CD8-positive, alpha-beta memory T cell (primary cell): ENCODE measurements around the gene IL1RAPL1. TPM values are rescaled to one million over a fixed set of nuclear protein-coding genes. Genes with fewer than 3 reads are reported as not detected.

Source experiments
- CTCF ChIA-PET: fragments of 350-600 bp; sonication (Branson Sonifier 250); formaldehyde crosslinking; loops from one replicate; lab custom pipeline; 2021; ENCODE audit warnings: antibody characterized with exemption; lab: Charles Lee
- POLR2A ChIA-PET: fragments of 350-600 bp; sonication (Branson Sonifier 250); formaldehyde crosslinking; loops from one replicate; lab custom pipeline; 2021; ENCODE audit warnings: antibody characterized with exemption; lab: Charles Lee
- DNase-seq, 5 donors: peaks; one replicate each; pipeline versions ENCODE4 v3.0.0 to v3.0.0-alpha.2; 2020 to 2022; ENCODE audit warnings: mixed read lengths in 1 of 5
- H3K27ac ChIP-seq: one replicate; pipeline ENCODE4 v1.7.0; 2013; ENCODE audit warnings: low read depth, mild to moderate bottlenecking, low read length, moderate library complexity
- H3K27me3 ChIP-seq: 2 replicates; pipeline ENCODE4 v1.7.0; 2013; ENCODE audit warnings: low read length, mild to moderate bottlenecking; ENCODE audit not compliant: insufficient read depth, poor library complexity, severe bottlenecking
- H3K36me3 ChIP-seq: 2 replicates; pipeline ENCODE4 v1.7.0; 2013; ENCODE audit warnings: mild to moderate bottlenecking, low read length, moderate library complexity; ENCODE audit not compliant: insufficient read depth
- H3K4me1 ChIP-seq: 2 replicates; pipeline ENCODE4 v1.7.0; 2013; ENCODE audit warnings: mild to moderate bottlenecking, low read length, moderate library complexity; ENCODE audit not compliant: insufficient read depth
- H3K4me3 ChIP-seq: 2 replicates; pipeline ENCODE4 v1.7.0; 2013; ENCODE audit warnings: mild to moderate bottlenecking, low read length
- H3K9me3 ChIP-seq: 2 replicates; pipeline ENCODE4 v1.7.0; 2013; ENCODE audit warnings: mild to moderate bottlenecking, low read length
- H3K27ac Mint-ChIP-seq, 8 donors: one replicate each; pipeline ENCODE4 v1.8.0; 2020 to 2021; ENCODE audit warnings: mixed read lengths in 8 of 8, mild to moderate bottlenecking in 6 of 8, inconsistent platforms in 3 of 8, moderate library complexity in 3 of 8
- H3K27me3 Mint-ChIP-seq, 2 donors: one replicate each; pipeline ENCODE4 v1.8.0; 2020 to 2021; ENCODE audit warnings: mixed read lengths in 2 of 2, mild to moderate bottlenecking in 1 of 2, moderate library complexity in 1 of 2
- H3K36me3 Mint-ChIP-seq, 3 donors: one replicate each; pipeline ENCODE4 v1.8.0; 2020 to 2021; ENCODE audit warnings: mixed read lengths in 3 of 3, inconsistent platforms in 1 of 3, mild to moderate bottlenecking in 1 of 3
- H3K4me1 Mint-ChIP-seq, 3 donors: one replicate each; pipeline ENCODE4 v1.8.0; 2020 to 2021; ENCODE audit warnings: mixed read lengths in 3 of 3, inconsistent platforms in 1 of 3, mild to moderate bottlenecking in 1 of 3
- H3K4me3 Mint-ChIP-seq, 7 donors: one replicate each; pipeline ENCODE4 v1.8.0; 2020 to 2021; ENCODE audit warnings: mixed read lengths in 7 of 7, mild to moderate bottlenecking in 6 of 7, moderate library complexity in 4 of 7, inconsistent platforms in 2 of 7
- H3K9me3 Mint-ChIP-seq, 5 donors: one replicate each; pipeline ENCODE4 v1.8.0; 2020 to 2022; ENCODE audit warnings: mixed read lengths in 5 of 5, mild to moderate bottlenecking in 3 of 5, moderate library complexity in 2 of 5, inconsistent platforms in 1 of 5
- polyA plus RNA-seq: library from polyadenylated mRNA; unstranded; fragments of 300-500 nt; fragmentation: Illumina TruSeq; gene quantifications from one replicate; pipeline ENCODE4 v1.2.3, GENCODE V29; 2021
- total RNA-seq, 2 experiments: library from RNA; stranded (reverse); gene quantifications; one replicate each; pipeline ENCODE4 v1.2.3, GENCODE V29; 2021

IL1RAPL1 gene
- total and polyA plus RNA-seq, 3 experiments from 2014 or later = not detected

DNA sequence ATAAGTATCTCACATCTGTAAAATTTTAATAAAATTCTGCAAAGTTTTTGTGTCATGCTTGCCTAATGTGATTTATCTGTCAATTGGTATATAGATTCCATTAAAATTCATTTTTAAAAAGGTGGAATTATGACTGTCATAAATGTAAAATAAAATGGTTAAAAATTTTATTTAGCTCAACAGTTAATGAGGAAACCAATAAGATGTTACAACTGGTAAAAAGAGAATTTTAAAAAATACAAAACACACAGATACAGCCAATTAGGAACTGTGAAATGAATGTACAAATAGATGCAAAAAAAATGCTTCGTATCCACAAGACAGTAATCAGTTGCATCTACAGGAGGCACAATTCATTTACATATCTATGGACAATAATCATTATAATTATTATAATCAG lies 297.6 kb downstream of the IL1RAPL1 start:
- Histone ChIP-seq H3K4me1 (no peaks in the 10 kb centered on the region), H3K9me3 (no peaks in the 10 kb centered on the region), H3K27me3 (no peaks in the 10 kb centered on the region), H3K36me3 (no peaks in the 10 kb centered on the region), H3K4me3 (no peak overlapping the region), H3K27ac (no peak overlapping the region)
- CTCF ChIA-PET = no interaction called here
- Mint-ChIP-seq H3K27me3 (no peaks in the 10 kb centered on the region), H3K4me3 (no peak overlapping the region), H3K4me1 (no peaks in the 10 kb centered on the region), H3K9me3 (peaks cover 0 to 5% (median 2%) of the 10 kb centered on the region in 5 donors), H3K36me3 (no peaks in the 10 kb centered on the region), H3K27ac (no peak overlapping the region)
- DNase-seq = no peak
- POLR2A ChIA-PET = no interaction called here

DNA sequence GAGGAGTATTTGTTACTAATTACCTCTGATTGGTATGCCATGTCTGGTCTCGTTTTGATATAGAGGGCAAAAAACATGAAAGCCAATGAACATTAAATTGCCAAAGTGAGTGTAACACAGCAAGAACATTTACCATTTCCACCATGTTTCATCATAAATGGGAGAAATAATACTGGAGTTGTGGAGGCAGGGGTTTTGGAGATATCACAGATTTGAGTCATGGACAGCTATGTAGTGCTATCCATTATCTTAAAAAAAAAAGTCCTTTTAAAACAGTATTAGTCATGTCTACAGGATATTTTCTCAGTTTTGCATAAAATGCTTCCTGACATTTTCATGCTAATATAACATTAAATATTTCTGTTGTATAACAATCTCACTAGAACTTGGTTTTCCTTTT lies 301.2 kb downstream of the IL1RAPL1 start:
- Histone ChIP-seq H3K27ac (no peak overlapping the region), H3K36me3 (no peaks in the 10 kb centered on the region), H3K4me3 (no peak overlapping the region), H3K9me3 (no peaks in the 10 kb centered on the region), H3K27me3 (no peaks in the 10 kb centered on the region), H3K4me1 (no peaks in the 10 kb centered on the region)
- Mint-ChIP-seq H3K36me3 (no peaks in the 10 kb centered on the region), H3K4me3 (no peak overlapping the region), H3K27ac (no peak overlapping the region), H3K27me3 (no peaks in the 10 kb centered on the region), H3K9me3 (peaks cover 0 to 2% (median 0%) of the 10 kb centered on the region in 5 donors), H3K4me1 (no peaks in the 10 kb centered on the region)
- CTCF ChIA-PET = no interaction called here
- POLR2A ChIA-PET = no interaction called here
- no peak for DNase-seq

DNA sequence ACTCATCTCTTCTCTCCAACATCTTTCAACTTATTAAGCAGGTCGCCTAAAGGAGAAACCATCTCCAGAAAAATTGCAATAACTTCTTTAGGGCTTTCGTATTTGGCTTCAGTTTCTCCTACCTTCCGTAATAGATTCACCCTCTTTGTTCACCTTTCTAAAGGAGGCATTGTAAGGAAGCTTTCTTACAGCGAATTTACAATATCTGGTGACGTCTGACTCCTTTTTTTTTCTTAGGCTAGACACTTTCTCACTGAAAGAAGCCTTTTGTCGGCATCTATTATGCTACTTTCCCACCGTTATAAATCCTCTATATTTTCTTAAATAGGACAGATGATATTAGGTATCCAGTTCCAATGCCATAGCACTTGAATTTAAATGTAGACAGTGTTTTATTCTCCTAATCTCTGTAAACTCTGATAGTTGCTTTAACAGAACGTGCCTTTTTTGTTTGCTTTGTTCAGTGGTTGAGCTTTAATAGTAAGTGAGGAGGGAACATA lies 302.4 kb downstream of the IL1RAPL1 start:
- no peak overlapping the region for H3K4me3 ChIP-seq

DNA sequence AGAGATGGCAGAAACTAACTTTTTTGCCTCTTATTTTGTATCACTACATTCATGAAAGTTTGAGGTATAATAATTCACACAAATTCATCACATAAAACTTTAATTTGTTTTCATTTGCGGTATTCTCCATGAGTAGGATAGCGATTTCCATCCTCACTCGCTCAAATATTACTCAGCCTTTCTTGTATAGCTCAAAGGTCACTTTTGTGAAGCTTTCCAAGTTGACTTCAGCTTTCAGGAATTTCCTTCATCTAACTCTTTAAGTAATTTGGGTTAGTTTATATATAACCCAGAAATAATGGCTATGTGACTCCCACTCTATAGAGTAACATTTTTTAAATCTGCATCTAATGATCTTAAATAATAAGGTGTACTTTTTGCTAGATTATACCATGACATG lies 314.4 kb downstream of the IL1RAPL1 start:
- no peaks in the 10 kb centered on the region for H3K4me1 Mint-ChIP-seq
- Histone ChIP-seq H3K4me3 (no peak overlapping the region), H3K4me1 (no peaks in the 10 kb centered on the region), H3K36me3 (no peaks in the 10 kb centered on the region), H3K9me3 (no peaks in the 10 kb centered on the region), H3K27ac (no peak overlapping the region), H3K27me3 (no peaks in the 10 kb centered on the region)
- no peak overlapping the region for H3K4me3 Mint-ChIP-seq
- H3K27me3 Mint-ChIP-seq = no peaks in the 10 kb centered on the region
- ChIA-PET POLR2A (no interaction called here), CTCF (no interaction called here)
- no peak overlapping the region for H3K27ac Mint-ChIP-seq
- no peaks in the 10 kb centered on the region for H3K36me3 Mint-ChIP-seq
- peaks cover 0 to 14% (median under 1%) of the 10 kb centered on the region in 5 donors for H3K9me3 Mint-ChIP-seq
- no peak for DNase-seq

More for the DNA sequence above, 302.4 kb downstream of the IL1RAPL1 start:
- Histone ChIP-seq H3K4me1 (no peaks in the 10 kb centered on the region), H3K36me3 (no peaks in the 10 kb centered on the region), H3K27ac (no peak overlapping the region), H3K27me3 (no peaks in the 10 kb centered on the region), H3K9me3 (no peaks in the 10 kb centered on the region)
- no peak for DNase-seq
- peaks cover 0 to 2% (median 0%) of the 10 kb centered on the region in 5 donors for H3K9me3 Mint-ChIP-seq
- no peaks in the 10 kb centered on the region for H3K36me3 Mint-ChIP-seq
- H3K4me1 Mint-ChIP-seq = no peaks in the 10 kb centered on the region
- H3K4me3 Mint-ChIP-seq = no peak overlapping the region
- no peak overlapping the region for H3K27ac Mint-ChIP-seq
- ChIA-PET CTCF (no interaction called here), POLR2A (no interaction called here)
- H3K27me3 Mint-ChIP-seq = no peaks in the 10 kb centered on the region

DNA sequence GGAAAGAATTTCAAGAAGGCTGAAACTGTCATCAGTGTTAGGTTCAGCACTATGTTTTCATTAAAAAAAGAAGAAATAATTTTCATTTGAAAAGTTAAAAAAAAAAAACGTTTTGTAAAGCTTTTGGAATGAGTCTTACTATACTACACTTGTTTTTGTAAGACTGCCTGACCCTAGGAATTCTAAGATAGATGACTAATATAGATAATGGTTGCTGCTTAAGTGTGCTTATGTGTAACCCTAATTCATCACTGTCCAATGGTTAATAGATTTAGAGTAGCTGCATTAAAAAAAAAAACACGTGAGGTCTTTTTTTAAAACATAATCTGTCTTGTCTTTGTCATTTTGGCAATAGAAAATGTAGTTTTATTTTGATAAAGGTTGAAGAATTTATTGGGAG lies 323.2 kb downstream of the IL1RAPL1 start:
- H3K36me3 Mint-ChIP-seq = no peaks in the 10 kb centered on the region
- ChIA-PET CTCF (no interaction called here), POLR2A (no interaction called here)
- H3K9me3 Mint-ChIP-seq = peaks cover 2 to 14% (median 5%) of the 10 kb centered on the region in 5 donors
- H3K27me3 Mint-ChIP-seq = peaks cover 0 to 1% of the 10 kb centered on the region in 2 donors
- H3K4me3 Mint-ChIP-seq = no peak overlapping the region
- Histone ChIP-seq H3K36me3 (no peaks in the 10 kb centered on the region), H3K27me3 (no peaks in the 10 kb centered on the region), H3K9me3 (no peaks in the 10 kb centered on the region), H3K4me1 (no peaks in the 10 kb centered on the region), H3K27ac (no peak overlapping the region), H3K4me3 (no peak overlapping the region)
- DNase-seq = no peak
- H3K4me1 Mint-ChIP-seq = no peaks in the 10 kb centered on the region
- no peak overlapping the region for H3K27ac Mint-ChIP-seq

DNA sequence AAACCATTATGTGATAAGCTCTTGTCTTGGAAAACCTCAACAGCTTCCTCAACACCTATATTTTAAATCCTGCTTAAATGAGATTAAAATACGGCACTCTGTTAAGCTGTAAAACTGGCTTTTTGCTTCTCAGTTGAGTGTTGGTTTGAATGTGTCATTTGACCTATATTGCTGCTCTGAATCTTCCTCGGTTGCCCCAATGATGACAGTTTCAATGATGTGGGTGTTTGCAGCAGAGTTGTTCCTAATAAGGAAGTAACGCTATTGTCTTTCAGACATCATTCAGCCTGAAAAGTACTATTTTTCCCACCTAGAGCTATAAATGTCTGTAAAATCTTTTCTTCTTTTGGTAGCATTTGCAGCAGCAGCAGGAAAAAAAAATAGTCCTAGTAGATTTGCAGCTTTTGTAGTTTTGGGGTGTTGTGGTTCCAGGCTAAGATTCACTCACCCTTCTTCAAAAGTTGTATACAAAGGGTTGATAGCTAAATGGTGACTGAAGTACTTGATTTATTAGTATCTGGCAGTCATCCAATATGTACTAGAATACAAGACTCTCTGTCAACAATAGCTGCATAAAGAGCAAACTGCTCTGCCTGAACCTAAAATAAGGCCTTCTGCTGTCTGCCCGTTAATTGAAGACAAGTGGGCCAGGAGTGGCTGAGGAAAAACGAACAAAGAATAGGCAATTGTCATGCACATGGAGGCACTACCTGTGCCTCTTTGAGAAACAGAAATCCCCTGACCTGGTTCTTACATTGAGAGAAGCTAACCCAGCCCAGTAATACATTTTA lies 333.1 kb downstream of the IL1RAPL1 start:
- no peaks in the 10 kb centered on the region for H3K36me3 ChIP-seq
- no peak overlapping the region for H3K4me3 ChIP-seq
- no peak overlapping the region for H3K27ac Mint-ChIP-seq
- H3K9me3 Mint-ChIP-seq = peaks cover 0 to 5% (median 2%) of the 10 kb centered on the region in 5 donors
- H3K9me3 ChIP-seq = no peaks in the 10 kb centered on the region
- H3K4me1 Mint-ChIP-seq = no peaks in the 10 kb centered on the region
- H3K27me3 Mint-ChIP-seq = no peaks in the 10 kb centered on the region
- no peak overlapping the region for H3K4me3 Mint-ChIP-seq
- CTCF ChIA-PET = no interaction called here
- no peaks in the 10 kb centered on the region for H3K36me3 Mint-ChIP-seq
- no peak overlapping the region for H3K27ac ChIP-seq
- H3K27me3 ChIP-seq = no peaks in the 10 kb centered on the region
- DNase-seq = no peak
- POLR2A ChIA-PET = no interaction called here
- no peaks in the 10 kb centered on the region for H3K4me1 ChIP-seq

DNA sequence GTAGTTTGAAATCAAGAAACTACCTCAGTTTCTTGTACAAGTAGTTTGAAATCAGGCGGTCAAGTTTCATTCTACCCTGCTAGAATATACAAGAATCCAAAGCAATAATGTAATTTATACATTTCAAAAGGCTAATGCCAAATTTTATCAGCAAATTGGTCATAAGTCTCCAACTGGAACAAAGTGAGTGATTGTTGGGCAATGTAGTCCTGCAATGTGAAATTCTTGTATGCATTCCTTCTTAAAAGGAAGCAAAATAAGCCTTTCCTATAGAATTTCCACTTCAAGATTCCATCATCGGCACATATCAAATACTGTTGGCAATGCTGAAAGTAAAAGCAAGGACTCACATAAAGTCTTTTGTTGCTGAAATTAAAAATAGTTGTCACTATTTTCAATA lies 334.9 kb downstream of the IL1RAPL1 start:
- ChIA-PET CTCF (no interaction called here), POLR2A (no interaction called here)
- Mint-ChIP-seq H3K4me3 (no peak overlapping the region), H3K27ac (no peak overlapping the region), H3K36me3 (no peaks in the 10 kb centered on the region), H3K4me1 (no peaks in the 10 kb centered on the region), H3K27me3 (no peaks in the 10 kb centered on the region), H3K9me3 (peaks cover 0 to 4% (median 2%) of the 10 kb centered on the region in 5 donors)
- no peaks in the 10 kb centered on the region for H3K27me3 ChIP-seq
- no peak overlapping the region for H3K27ac ChIP-seq
- no peaks in the 10 kb centered on the region for H3K36me3 ChIP-seq
- no peaks in the 10 kb centered on the region for H3K4me1 ChIP-seq
- DNase-seq = no peak
- H3K4me3 ChIP-seq = no peak overlapping the region
- no peaks in the 10 kb centered on the region for H3K9me3 ChIP-seq

DNA sequence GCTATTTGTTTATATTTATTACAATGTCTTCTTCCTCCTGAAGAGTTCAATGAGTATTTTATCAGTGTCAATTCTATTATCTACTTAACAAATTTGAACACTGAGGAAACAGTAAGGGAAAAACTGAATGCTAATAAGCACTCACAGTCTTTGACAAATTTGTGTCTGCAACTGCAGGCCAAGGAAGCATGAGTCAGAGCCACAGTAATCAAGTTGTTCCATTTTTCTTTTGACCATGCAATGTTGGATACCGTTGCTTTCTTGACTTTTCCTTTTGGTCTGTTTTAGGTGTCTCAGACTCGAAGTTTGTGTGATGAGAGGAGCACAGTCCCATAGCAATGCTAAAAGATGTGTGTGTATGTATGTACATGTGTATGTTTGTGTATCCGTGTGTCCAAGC lies 359.6 kb downstream of the IL1RAPL1 start:
- Mint-ChIP-seq H3K4me1 (no peaks in the 10 kb centered on the region), H3K27me3 (no peaks in the 10 kb centered on the region), H3K4me3 (no peak overlapping the region), H3K27ac (no peak overlapping the region), H3K36me3 (no peaks in the 10 kb centered on the region), H3K9me3 (peaks cover 0 to 5% (median 3%) of the 10 kb centered on the region in 5 donors)
- Histone ChIP-seq H3K27me3 (no peaks in the 10 kb centered on the region), H3K9me3 (no peaks in the 10 kb centered on the region), H3K27ac (no peak overlapping the region), H3K4me1 (no peaks in the 10 kb centered on the region), H3K36me3 (no peaks in the 10 kb centered on the region), H3K4me3 (no peak overlapping the region)
- POLR2A ChIA-PET = no interaction called here
- CTCF ChIA-PET = no interaction called here
- no peak for DNase-seq
